Occipital lobe (tissue), 2 donors: ENCODE measurements around the gene RNLS. TPM values are rescaled to one million over a fixed set of nuclear protein-coding genes. Genes with fewer than 3 reads are reported as not detected.

Experiments
- DNase-seq: peaks from one replicate; lab custom pipeline; 2025; lab: John Stamatoyannopoulos, UW
- total RNA-seq: library from RNA; depleted of rRNA; stranded (reverse); fragments of >200 nt; gene quantifications from one replicate; pipeline ENCODE4 v1.2.3, GENCODE V29; 2014

RNLS gene
- total RNA-seq, 1 donor from 2014 or later: 2.8 TPM

DNA sequence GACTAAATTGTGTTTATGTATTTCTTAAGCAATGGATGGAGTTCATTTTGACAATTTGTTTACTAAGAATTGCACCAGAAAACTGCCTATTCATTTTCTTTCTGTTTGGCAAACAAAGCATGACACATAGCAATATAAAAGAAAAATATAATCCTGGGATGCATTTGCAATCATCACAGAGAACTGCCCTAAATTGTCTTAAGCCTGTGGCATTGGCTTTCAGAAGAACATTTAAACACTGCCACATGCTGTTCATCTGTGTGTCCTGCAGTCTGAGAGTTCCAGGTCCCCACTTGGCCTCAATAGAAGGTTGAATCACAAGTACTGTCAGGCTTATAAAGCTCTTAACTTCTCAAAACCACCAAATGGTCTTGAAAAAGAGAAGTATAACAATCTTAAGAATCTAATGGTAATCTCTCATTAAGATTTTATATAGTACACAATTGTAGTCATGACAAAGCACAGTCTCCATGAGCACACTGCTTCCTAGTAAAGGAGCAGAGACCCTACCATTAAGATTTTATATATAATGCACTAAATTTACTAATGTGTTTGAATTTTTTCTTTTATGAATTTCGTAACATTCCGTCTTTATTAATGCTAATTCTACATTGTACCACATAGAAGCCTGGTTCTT is 29.9 kb downstream of the RNLS start:
- peak; percentile 4 for DNase-seq

DNA sequence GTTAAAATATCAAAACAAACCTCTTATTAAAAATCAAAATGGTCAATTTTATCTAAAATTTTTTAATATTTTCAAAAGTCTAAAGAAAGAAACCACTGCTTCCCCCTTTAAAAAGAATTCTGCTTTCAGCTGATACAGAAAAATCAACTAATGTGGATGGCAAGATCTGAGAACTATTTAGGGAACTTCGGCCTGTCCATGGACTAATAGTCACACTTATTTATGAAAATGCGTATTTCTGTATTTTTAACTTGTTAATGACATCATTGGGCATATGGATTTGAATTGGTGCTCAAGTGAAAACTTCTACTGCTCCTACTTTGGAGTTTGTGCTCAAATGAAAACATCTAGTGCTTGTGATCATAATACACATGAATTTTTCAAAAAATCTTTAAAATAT is 31.9 kb downstream of the RNLS start:
- no peak for DNase-seq

DNA sequence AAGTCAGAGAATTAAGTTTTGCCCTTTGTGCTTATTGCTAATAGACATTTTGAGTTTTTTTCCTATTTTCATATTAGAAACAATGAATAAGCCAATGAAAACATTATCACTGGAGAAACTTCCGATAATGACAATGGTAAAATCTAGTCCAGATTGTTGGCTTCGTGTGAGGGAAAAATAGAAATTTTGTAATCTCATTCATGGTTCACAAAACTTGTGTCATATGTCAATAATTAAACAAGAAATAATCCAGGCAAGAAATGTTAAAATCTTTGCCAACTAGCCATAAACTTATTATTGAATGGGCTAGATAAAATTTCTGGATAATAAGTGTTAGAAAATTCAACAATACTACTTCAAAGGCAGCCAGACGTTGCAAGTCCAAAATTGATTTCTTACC is 36.6 kb downstream of the RNLS start:
- no peak for DNase-seq

DNA sequence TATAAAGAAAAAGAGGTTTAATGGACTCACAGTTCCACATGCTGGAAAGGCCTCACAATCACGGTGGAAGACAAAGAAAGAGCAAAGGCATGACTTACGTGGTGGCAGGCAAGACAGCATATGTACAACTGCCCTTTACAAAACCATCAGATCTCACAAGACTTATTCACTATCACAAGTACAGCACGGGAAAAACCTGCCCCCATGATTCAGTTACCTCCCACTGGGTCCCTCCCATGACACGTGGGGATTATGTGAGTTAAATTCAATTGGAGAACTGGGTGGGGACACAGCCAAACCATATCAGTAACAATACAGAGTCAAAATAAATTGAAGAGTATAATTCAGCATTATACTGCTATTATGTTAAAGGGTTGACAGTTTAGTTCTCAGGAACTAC is 37.8 kb downstream of the RNLS start:
- no peak for DNase-seq

DNA sequence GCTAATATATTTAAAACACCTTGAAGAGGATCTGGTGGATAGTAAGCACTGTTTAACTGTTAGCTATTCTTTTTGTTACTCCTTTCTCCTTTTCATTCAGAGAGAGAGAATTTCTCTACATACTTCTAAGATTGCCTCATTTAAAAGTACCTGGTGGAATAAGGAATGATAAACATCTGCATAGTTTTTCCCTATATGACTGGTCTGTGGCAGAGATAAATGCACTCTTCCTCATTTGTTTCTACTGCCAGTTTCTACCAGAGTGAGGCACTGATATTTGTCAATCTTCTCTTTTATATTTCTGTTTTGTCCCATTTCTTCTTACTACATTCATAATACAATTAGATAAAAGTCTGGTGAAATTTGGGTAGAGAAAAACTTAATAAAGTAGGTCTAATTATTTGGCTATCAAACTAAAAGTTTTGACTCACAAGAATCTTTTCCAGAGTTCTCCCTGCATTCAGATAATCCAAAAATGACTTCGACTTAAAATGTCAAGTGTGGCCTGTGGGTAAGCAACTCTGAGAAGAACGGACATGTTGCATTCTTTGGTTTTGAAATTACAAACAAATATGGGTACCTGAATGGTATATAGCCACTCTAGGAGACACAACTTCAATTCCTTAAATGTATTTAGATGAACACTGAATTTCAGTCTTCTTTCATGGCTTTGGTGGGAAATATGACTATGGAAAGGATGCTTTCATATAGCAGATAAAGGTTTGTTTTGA is 38.8 kb downstream of the RNLS start:
- DNase-seq: no peak

DNA sequence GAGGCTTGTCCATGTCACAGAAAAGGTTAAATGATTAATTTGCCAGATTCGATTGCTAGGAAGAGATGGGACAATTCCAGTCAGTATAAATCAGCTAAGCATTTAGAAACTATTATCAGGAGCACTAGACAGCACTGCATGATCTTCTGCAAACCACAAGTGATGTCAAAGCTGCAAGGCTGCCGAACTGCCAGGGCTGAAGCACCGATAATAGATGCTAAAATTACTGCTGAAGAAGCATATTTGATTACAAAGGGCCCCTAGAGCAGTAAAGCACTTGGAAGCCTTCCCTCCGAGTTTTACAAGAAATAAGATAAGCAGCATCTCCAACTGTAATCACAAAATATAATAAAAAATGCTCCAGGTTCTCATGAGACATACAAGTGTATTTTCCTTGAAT is 40.6 kb downstream of the RNLS start:
- no peak for DNase-seq

DNA sequence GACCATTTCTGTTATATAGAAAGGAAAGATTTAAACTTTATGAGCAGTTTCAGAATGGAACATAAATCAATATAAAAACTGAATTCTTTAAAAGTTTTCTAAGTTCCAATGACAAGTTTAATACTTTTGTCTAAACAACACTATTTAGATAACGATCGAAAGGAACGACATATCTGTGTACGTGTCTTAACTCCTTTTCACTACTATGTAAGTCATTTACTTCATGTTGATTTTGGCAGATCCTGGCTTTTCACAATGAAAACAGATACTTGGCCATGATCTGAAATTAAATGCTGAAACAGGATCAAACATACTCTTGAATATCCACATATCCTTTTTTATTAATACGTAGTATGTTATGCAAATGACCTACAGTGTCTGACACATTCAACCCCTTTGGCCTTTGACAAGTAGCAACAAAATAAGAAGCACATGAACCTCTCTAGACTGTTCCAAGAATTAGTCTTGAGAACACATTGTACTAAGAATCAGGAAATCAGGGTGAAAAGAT is 41.9 kb downstream of the RNLS start:
- DNase-seq: no peak

DNA sequence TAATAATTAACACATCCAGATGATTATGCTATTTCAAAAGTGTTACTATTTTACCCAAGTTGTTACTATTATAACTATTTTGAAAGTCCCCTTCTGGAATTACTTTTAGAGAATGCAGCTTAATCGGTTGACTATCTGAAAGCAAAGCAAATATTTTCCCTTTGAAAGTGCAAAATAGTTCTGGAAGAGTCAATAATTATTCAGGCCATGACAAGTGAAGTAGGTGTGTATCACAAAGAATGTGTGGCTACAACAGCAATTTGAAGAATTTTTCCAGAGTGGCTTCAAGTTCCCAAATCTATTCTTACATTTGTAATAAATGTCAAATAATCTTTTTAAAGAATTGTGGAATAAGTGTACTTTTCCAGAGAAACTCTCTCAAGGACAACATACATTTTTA is 42.8 kb downstream of the RNLS start:
- DNase-seq: no peak

DNA sequence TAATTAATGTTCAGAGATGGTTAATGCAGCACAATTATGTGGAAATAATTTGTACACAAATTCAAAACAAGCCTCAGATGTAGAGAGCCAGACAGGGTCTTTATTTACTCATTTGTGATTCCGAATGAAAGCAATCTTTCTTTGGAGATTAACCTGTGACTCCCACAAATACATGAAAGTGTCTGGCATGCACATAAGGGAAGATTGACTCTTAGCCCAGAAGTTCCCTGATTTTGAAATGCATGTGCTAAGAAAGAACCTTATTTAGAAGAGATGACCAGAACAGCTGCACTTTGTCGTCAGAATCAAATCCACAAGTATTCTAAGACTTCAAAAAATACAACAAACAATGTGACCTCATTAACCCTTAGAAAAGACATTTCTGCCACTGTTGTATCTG is 45.1 kb downstream of the RNLS start:
- DNase-seq: no peak

DNA sequence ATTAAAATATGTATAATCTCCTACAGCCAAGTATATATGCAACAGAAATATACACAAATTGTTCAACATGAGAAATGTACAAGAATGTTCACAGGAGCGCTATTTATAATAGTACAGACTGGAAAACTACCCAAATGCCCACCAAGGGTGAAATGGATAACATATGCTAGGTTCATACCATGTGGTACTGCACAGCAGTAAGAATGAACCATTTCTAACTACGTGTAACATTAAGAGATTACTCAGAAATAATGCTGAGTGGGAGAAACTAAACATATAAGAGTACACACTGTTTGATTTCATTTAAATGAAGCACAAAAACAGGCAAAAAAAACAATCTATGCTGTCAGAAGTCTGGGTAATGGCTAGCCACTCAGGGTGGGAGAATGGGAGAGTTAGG is 45.8 kb downstream of the RNLS start:
- DNase-seq: no peak

DNA sequence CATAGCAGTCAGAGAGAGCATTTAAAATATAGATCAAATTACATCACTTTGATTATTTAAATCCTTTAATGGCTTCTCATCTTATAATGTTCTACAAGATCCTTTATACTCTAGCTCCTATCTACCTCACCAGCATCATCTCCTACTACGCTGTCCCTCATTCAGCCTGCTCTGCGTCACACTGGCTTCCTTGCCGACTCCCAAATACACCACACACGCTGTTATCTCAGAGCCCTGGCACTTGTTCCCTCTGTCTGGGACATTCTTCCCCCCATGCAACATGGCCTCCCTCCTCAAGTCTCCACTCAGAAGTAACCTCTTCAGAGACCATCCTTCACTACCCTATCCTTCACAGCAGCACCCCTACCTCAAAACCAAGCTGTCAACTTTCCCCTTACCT is 46.7 kb downstream of the RNLS start:
- DNase-seq: no peak

DNA sequence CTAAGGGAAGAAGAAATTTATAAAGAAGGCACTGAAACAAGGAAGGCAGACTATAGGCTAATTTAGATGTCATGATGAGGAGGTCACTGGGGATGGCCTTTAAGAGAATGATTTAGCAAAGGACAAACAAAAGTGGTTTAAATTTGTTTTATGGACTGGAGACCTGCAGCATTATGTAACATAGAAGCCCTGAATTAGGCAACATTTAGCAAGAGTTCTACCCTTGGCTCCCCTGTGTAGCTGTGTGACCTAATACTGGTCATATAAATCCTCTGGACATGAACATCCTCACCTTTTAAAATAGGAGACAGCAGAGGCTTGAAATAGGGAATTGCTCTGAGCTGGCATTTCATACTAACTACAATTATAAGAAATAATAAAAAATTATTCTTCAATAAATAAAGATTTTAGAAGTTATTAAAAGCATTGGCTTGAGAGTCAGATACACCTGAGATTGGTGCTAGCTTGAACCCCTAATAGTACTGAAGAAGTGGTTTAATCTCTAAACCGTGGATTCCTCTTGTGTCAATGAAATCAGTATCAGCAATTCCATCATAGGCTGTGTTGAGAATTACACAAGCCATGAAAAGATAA is 48.9 kb downstream of the RNLS start:
- DNase-seq: no peak

DNA sequence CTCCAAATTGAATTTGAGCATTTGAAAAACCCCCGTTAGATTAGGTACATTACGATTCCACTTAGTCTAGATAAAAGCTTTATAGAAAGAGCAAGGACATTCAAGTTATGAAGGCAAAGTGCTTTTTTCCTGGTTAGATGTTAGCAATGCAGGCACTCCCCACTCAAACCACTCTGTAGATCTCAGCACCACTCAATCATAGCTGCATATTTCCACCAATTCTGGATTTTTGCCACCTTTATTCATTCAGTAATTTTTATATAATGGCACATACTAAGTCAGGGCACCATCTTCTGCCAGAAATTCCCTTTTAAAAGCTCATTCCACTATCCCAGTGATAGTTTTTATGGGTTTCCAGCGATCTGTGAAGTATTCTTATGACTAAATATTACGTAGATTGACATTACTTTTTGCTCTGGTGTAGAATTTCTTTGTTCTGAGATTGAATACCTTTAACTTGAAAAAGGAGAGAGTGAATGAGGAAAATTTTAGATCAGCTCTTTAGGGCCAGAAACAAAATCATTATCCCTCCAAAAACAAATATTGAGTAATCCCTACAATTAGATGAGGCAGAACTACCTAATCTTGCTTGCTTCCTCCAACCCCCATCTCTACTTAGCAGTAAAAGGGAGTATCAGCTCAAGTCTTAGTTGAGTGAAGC is 51.6 kb downstream of the RNLS start:
- no peak for DNase-seq

DNA sequence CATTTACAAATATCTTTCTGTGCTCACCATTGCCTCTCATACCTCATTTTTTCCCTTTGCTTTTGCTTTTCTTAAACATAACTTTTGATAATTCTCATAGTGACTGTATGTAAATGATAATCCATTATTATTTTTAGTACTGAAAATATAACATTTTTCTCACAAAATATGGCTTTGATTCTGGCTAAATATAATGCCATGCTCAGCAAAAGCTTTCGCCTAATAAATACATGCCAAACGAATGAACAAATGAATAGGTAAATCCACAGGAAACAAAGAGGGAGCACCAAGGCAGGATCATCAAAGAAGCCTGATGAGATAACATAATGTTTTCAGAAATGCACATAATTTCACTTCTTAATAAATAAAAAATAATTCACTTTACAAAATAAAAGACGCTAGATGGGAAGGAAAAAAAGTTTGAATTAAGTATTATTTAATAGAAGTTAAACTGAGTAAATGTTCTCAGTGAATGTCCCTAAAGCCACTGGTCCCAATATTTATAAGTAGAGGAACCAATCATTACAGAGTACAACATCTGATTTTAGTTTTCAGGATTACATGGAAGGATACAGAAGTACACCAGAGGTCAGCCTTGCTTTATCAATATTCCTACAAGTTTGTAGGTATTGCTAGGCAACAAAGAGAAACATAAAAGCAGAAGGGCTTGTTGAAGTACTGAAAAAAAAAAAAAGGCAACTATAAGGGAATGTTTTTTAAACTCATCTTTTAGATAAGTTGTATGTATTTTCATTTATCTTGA is 52.3 kb downstream of the RNLS start:
- no peak for DNase-seq

DNA sequence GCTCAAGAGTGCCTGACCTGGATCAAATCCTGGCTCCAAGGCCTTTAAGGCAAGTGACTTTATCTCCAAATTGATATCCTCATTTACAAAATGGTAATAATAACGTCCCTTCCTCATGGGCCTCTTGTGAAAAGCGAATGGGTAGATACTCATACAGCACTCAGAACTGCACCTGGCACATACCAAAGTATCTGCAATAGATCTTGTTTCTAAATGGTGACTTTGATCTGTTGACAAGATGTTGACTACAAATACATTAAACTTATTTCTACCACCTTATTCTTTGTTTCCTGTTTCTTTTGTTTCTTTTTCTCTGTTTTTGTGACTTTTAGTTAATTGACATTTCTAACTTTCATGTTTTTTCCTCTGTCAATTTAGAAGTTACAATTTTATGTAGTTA is 53.0 kb downstream of the RNLS start:
- no peak for DNase-seq

DNA sequence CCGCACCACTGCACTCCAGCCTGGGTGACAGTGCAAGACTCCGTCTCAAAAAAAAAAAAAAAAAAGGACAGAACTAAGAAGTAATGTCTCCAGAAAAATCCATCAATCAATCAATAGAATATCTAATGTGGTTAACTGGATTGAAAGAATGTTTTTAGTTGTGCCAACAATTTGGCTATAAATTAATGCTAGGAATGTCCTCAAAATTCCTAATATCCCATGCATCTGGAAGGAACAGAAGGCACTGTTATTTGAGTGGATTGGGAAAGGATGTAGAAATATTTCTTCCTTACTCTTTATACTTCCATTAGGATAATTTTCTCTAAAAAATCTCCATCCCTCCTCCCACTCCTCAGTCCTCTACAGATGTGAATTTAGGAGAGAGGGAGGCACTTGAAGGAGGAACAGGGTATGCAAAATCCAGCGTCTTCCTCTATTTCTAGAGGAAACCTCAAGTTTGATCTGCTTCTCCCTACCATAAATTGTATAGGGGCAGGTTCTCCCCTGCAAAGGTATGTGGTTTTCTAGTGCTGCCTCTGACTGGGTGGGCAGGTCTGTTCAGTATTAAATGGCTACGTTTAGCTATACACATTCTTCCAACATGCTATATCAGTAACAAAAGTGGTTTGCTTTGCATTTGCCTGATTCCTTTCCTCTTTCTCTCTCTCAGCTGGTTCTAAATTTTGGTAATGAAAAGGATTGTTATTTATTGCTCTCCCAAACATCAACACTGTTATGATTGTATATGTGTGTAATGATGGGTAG is 54.1 kb downstream of the RNLS start:
- DNase-seq: no peak

DNA sequence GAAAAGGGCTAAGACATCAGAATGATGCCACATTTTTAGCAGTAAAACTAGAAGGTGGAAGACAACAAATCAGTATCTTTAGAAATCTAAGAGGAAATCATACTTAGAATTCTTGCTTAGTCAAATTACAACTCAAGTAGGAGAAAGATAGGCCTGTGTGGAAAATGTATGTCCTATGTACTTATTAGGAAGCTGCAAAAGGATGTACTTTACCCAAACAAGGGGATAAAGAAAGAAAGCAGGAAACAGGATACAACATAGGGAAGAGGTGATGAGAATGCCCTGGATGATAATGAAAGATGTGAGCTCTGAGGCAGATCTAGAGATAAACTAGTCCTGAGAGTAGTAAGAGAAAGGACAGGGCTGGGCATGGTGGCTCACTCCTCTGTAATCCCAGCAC is 54.9 kb downstream of the RNLS start:
- DNase-seq: no peak

DNA sequence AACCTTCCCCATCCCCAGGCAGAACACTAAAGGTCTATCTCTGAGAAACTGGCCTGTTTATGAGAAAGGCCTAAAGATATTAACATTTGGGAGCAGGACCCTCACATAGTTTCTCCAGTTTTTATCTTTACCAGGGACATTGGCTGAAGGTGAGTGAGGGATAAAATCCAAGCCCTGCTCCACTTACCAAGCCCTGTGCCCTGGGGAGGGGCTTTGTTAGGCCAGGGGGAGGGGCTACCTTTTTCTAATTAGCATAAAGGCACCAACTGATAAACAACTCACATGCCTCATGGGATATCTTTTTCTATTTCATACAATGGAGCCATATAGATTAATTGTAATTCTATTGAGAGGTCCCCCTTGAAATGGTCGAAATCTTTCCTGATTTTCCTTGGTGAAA is 55.9 kb downstream of the RNLS start:
- DNase-seq: no peak

DNA sequence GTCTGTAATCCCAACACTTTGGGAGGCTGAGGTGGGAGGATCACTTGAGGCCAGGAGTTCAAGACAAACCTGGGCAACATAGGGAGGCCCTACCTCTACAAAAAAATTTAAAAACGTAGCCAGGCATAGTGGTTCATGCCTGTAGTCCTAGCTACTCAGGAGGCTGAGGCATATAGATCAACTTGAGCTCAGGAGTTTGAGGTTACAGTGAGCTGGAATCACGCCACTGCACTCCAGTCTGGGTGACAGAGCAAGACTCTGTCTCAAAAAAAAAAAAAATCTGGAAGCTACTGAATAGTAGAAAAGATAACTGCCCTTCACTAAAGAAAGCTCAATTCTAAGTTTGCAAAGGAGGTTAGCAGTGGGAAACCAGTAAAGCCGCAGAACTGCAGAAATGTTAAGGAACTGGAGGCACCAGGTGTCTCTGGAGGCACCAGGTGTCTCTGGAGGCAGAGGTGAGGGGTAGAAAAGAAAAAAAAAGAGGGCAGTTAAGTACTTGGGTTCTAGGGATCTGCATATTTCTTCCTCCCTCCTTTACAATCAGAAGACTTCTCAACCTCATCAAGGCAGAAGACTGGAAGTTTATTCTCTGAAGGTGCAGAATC is 56.5 kb downstream of the RNLS start:
- no peak for DNase-seq

DNA sequence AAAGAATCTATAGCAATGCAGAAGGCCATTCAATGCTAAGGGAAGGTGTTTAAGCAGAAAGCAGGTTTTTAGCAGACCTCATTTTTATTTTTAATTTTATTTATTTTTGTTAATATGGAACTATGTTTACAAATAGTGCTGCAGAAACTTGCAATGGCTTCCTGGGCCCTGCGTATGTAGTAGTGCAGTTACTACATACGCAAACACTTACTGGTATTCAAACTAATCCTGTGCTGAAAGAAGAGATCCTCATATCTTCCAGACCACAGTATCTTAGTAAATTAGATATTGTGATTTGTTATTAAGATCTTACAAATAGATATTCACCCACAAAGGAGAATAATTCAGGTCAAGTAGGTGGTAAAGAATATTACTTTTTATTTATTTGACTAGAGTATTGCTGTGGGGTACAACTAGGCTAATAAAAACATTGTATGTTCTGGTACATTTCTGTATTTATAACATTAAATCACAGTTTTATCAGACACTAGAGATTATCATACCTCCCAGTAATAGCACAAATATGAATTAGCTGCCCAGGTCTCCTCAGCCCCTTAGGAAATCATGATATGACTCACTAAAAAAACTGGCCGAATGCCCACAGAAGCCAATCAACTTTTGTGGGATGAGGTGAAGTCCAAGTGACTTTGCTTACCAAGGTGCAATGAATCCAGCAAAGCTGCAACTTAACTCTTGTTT is 57.6 kb downstream of the RNLS start:
- DNase-seq: no peak
